DND-41 (cell line): ENCODE measurements around the gene TPX2.

Experiments
- EZH2 ChIP-seq: IDR thresholded peaks from 3 replicates; pipeline ENCODE4 v1.6.1; 2012; ENCODE audit warnings: borderline replicate concordance, low read depth, mild to moderate bottlenecking, moderate library complexity, low read length, inconsistent platforms; ENCODE audit not compliant: severe bottlenecking
- TF ChIP-seq, protein P1 (sequence below): IDR thresholded peaks from 2 replicates; pipeline ENCODE4 v1.5.1; 2012; ENCODE audit warnings: borderline replicate concordance, low read length, moderate library complexity, mild to moderate bottlenecking; ENCODE audit not compliant: poor library complexity, severe bottlenecking; ENCODE audit errors: extremely low read depth

GRCh38 chr20:31769681-31770080 is 30.6 kb downstream of the TPX2 start:
- TF ChIP-seq, protein P1, sequence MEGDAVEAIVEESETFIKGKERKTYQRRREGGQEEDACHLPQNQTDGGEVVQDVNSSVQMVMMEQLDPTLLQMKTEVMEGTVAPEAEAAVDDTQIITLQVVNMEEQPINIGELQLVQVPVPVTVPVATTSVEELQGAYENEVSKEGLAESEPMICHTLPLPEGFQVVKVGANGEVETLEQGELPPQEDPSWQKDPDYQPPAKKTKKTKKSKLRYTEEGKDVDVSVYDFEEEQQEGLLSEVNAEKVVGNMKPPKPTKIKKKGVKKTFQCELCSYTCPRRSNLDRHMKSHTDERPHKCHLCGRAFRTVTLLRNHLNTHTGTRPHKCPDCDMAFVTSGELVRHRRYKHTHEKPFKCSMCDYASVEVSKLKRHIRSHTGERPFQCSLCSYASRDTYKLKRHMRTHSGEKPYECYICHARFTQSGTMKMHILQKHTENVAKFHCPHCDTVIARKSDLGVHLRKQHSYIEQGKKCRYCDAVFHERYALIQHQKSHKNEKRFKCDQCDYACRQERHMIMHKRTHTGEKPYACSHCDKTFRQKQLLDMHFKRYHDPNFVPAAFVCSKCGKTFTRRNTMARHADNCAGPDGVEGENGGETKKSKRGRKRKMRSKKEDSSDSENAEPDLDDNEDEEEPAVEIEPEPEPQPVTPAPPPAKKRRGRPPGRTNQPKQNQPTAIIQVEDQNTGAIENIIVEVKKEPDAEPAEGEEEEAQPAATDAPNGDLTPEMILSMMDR: no peak
- TF ChIP-seq EZH2: no peak
